ENCODE measurements around the gene PTPRM. TPM values are rescaled to one million over a fixed set of nuclear protein-coding genes. Genes with fewer than 3 reads are reported as not detected.
A peak's percentile ranks its signal among the peaks of the same experiment; 100 is the strongest.

The PTPRM gene
- total RNA-seq, 1 experiment from 2014 or later: 14.5 TPM

DNA sequence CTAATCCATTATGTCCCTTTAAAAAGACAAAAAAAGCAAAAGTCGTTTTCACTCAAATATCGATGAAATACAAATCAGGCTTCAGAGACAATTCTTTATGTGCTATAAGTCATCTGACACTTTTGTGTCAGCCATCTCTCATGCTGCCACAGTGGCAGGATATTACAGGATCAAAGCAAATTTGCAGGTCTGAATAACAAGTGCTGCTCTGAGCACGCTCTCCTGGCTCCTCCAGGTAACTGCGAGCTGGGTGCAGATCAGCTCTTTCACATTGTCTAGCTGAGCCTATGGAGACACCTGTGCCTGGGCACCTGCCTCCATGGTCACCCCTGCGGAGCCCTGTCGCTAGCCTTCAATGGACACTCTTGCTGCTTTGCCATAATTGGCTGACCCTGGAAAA, 792.0 kb downstream of the PTPRM start:
- CTCF ChIA-PET: interaction anchor here (1.1 kb wide), 1 partner anchor 569 kb away, joined by 5 read pairs; no protein-coding TSS in a partner anchor
- DNase-seq (ENCODE audit: low read depth, low spot score) (no peak), ATAC-seq (peak; percentile 70)
- Histone ChIP-seq H3K27ac (ENCODE audit: low read depth, low read length) (no peak overlapping the region), H3K36me3 (ENCODE audit: control insufficient read depth in 1 of 2, insufficient read depth in 2 of 2, low read length in 2 of 2) (no peaks in the 10 kb centered on the region), H3K9me2 (ENCODE audit: insufficient read depth) (no peaks in the 10 kb centered on the region), H3K79me2 (ENCODE audit: insufficient read depth, low read length) (no peaks in the 10 kb centered on the region), H3K4me1 (ENCODE audit: control insufficient read depth in 1 of 2, insufficient read depth in 2 of 2, low read length in 2 of 2) (no peaks in the 10 kb centered on the region), H4K20me1 (ENCODE audit: insufficient read depth) (no peaks in the 10 kb centered on the region), H3K9me3 (ENCODE audit: control insufficient read depth in 1 of 2, insufficient read depth in 1 of 2, low read depth in 1 of 2, low read length in 2 of 2) (no peaks in the 10 kb centered on the region), H3K4me3 (replicated peaks in 1 of 2; ENCODE audit: low read depth in 1 of 2, low read length in 2 of 2) (no peak overlapping the region), H3K4me2 (ENCODE audit: low read length) (no peak overlapping the region), H2AFZ (ENCODE audit: low read depth, low read length, poor library complexity, severe bottlenecking) (no peak overlapping the region), H3K27me3 (ENCODE audit: insufficient read depth, low read length) (peaks cover 15% of the 10 kb centered on the region; the same call in 1 of the 2 replicates), H3K9ac (ENCODE audit: low read length) (no peak overlapping the region)
- POLR2A ChIA-PET: no interaction called here
- BruUV-seq (replicated peaks): no TSS peak
- TF ChIP-seq JUND (IDR thresholded peaks at IDR 0.05) (no peak), ZFX (IDR thresholded peaks at IDR 0.05) (no peak), ELF1 (IDR thresholded peaks at IDR 0.05; ENCODE audit: borderline replicate concordance, low read depth) (no peak), MAX (IDR thresholded peaks at IDR 0.05) (no peak), POLR2AphosphoS5 (IDR thresholded peaks at IDR 0.05; ENCODE audit: low read depth, low read length) (no peak), SIN3A (IDR thresholded peaks at IDR 0.05; ENCODE audit: low read depth) (no peak)
- TF ChIP-seq, protein P1, sequence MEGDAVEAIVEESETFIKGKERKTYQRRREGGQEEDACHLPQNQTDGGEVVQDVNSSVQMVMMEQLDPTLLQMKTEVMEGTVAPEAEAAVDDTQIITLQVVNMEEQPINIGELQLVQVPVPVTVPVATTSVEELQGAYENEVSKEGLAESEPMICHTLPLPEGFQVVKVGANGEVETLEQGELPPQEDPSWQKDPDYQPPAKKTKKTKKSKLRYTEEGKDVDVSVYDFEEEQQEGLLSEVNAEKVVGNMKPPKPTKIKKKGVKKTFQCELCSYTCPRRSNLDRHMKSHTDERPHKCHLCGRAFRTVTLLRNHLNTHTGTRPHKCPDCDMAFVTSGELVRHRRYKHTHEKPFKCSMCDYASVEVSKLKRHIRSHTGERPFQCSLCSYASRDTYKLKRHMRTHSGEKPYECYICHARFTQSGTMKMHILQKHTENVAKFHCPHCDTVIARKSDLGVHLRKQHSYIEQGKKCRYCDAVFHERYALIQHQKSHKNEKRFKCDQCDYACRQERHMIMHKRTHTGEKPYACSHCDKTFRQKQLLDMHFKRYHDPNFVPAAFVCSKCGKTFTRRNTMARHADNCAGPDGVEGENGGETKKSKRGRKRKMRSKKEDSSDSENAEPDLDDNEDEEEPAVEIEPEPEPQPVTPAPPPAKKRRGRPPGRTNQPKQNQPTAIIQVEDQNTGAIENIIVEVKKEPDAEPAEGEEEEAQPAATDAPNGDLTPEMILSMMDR (IDR thresholded peaks at IDR 0.05 in 2 of 3, conservative IDR thresholded peaks at IDR 0.05 in 1 of 3; ENCODE audit: borderline replicate concordance in 1 of 3, insufficient read depth in 1 of 3, low read depth in 2 of 3, low read length in 2 of 3): no peak
- TF ChIP-seq, protein P2, sequence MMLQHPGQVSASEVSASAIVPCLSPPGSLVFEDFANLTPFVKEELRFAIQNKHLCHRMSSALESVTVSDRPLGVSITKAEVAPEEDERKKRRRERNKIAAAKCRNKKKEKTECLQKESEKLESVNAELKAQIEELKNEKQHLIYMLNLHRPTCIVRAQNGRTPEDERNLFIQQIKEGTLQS (IDR thresholded peaks at IDR 0.05): no peak
- TF ChIP-seq, protein P3, sequence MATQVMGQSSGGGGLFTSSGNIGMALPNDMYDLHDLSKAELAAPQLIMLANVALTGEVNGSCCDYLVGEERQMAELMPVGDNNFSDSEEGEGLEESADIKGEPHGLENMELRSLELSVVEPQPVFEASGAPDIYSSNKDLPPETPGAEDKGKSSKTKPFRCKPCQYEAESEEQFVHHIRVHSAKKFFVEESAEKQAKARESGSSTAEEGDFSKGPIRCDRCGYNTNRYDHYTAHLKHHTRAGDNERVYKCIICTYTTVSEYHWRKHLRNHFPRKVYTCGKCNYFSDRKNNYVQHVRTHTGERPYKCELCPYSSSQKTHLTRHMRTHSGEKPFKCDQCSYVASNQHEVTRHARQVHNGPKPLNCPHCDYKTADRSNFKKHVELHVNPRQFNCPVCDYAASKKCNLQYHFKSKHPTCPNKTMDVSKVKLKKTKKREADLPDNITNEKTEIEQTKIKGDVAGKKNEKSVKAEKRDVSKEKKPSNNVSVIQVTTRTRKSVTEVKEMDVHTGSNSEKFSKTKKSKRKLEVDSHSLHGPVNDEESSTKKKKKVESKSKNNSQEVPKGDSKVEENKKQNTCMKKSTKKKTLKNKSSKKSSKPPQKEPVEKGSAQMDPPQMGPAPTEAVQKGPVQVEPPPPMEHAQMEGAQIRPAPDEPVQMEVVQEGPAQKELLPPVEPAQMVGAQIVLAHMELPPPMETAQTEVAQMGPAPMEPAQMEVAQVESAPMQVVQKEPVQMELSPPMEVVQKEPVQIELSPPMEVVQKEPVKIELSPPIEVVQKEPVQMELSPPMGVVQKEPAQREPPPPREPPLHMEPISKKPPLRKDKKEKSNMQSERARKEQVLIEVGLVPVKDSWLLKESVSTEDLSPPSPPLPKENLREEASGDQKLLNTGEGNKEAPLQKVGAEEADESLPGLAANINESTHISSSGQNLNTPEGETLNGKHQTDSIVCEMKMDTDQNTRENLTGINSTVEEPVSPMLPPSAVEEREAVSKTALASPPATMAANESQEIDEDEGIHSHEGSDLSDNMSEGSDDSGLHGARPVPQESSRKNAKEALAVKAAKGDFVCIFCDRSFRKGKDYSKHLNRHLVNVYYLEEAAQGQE (IDR thresholded peaks at IDR 0.05; ENCODE audit: low read depth): no peak
- intact Hi-C loops (cut with micrococcal nuclease): no loop called here
- RAD21 ChIA-PET (ENCODE audit: low non-redundant PET in 1 of 2, low total read pairs in 2 of 2, uncharacterized antibody in 2 of 2, unreplicated experiment in 2 of 2): interaction anchor here (0.6 to 0.7 kb wide), 2 partner anchors 75 to 133 kb away, joined by 3 to 4 read pairs; no protein-coding TSS in a partner anchor

Data from HCT116 (cell line).